Measurements from ENCODE around the gene COX15. TPM values are rescaled to one million over a fixed set of nuclear protein-coding genes. Genes with fewer than 3 reads are reported as not detected.
"Not testable (repeated sequence)": the region's sequence is repeated elsewhere in the genome, so short reads cannot be mapped to it uniquely, and the experiment has no call there.

The COX15 gene
- total and polyA plus RNA-seq, 2 of the 4 experiments (the other 2 are of a cell fraction), result 18.9 to 40.1 TPM

DNA sequence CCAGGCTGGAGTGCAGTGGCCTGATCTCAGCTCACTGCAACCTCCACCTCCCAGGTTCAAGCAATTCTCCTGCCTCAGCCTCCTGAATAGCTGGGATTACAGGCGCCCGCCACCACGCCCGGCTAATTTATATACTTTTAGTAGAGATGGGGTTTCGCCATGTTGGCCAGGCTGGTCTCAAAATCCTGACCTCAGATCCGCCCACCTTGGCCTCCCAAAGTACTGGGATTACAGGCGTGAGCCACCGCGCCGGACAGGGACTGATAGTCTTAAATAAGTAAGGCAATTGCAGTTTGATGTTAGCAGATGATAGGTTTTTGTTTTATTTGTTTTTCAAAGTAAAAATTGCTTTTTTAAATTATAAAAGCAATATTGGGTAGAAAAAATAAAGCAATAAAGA is 2.2 kb upstream of the COX15 start:
- DNase-seq; H3K27ac ChIP-seq (ENCODE audit: insufficient read depth, low read length); H3K4me3 ChIP-seq (ENCODE audit: insufficient read depth, low read depth, low read length); H3K9ac ChIP-seq (ENCODE audit: low read depth, low read length); H2AK5ac ChIP-seq (ENCODE audit: low read depth, low read length); H3K4me2 ChIP-seq (ENCODE audit: low read depth, low read length); H3K14ac ChIP-seq (replicated peaks; ENCODE audit: low read depth, low read length); POLR2A ChIA-PET (ENCODE audit: unreplicated experiment); H3K23ac ChIP-seq (ENCODE audit: low read depth, low read length); H3K9me3 ChIP-seq (ENCODE audit: control insufficient read depth, insufficient read depth, low read length); H3K9me1 ChIP-seq (ENCODE audit: insufficient read depth, low read length); H2BK20ac ChIP-seq (ENCODE audit: low read depth, low read length); H2AFZ ChIP-seq (replicated peaks; ENCODE audit: low read length, poor library complexity); H2BK5ac ChIP-seq (ENCODE audit: low read depth, low read length, poor library complexity, severe bottlenecking); H4K8ac ChIP-seq (ENCODE audit: low read depth in 2 of 2, low read length in 2 of 2); in situ Hi-C loops (cut with MboI; ENCODE audit: low sequenced_read_pairs); H4K91ac ChIP-seq (ENCODE audit: insufficient read depth, low read depth, low read length); H4K20me1 ChIP-seq (ENCODE audit: insufficient read depth, low read length); H3K27me3 ChIP-seq (ENCODE audit: control insufficient read depth, insufficient read depth, low read length); H3K56ac ChIP-seq (ENCODE audit: extremely low read depth, insufficient read depth, low read length); H4K5ac ChIP-seq (ENCODE audit: low read depth, low read length); dilution Hi-C loops (cut with HindIII; ENCODE audit: low sequenced_read_pairs, unreplicated experiment); H3K4me1 ChIP-seq (ENCODE audit: control insufficient read depth, insufficient read depth, low read length); H3K18ac ChIP-seq (ENCODE audit: low read depth, low read length); H2AK9ac ChIP-seq (replicated peaks; ENCODE audit: low read depth, low read length, poor library complexity); H2BK120ac ChIP-seq (ENCODE audit: low read depth, low read length); H2BK15ac ChIP-seq (ENCODE audit: low read depth, low read length); H3K4ac ChIP-seq (ENCODE audit: low read depth, low read length); BruUV-seq (replicated peaks); ATAC-seq (ENCODE audit: low read depth): not testable (repeated sequence)
- H3K79me1 ChIP-seq (ENCODE audit: low read depth in 1 of 2, low read length in 2 of 2), result peaks cover 23 to 44% of the 10 kb centered on the region in 2 experiments; a peak in 3 of 4 replicates
- CTCF ChIA-PET, result interaction anchor here (1.6 kb wide), 1 partner anchor 111 kb away, joined by 5 read pairs; no protein-coding TSS in a partner anchor
- peaks cover 10% of the 10 kb centered on the region for H3K36me3 ChIP-seq (ENCODE audit: control insufficient read depth, insufficient read depth, low read length)
- no CpG with 5 or more reads among the region's 10 CpGs for WGBS, 2 experiments (ENCODE audit: extremely low coverage in 2 of 2, insufficient read length in 1 of 2)
- intact Hi-C loops (cut with micrococcal nuclease), result loop anchor here (5.0 to 10.0 kb wide), 4 partner anchors 48 to 451 kb away; partner anchors contain the start of genes ABCC2 and ERLIN1
